Left ventricle myocardium inferior (tissue), 1 donor: ENCODE measurements around the gene RBPJ. TPM values are rescaled to one million over a fixed set of nuclear protein-coding genes. Genes with fewer than 3 reads are reported as not detected.

ENCODE experiments used
- DNase-seq: peaks from one replicate; pipeline ENCODE4 v3.0.0-alpha.2; 2020
- H3K27ac ChIP-seq: fragments of 200-600 bp; replicated peaks from 2 replicates; pipeline ENCODE4 v1.8.0; 2021
- H3K27me3 ChIP-seq: fragments of 200-600 bp; 2 replicates; pipeline ENCODE4 v1.8.0; 2021; ENCODE audit warnings: low read depth
- H3K36me3 ChIP-seq: fragments of 200-600 bp; 2 replicates; pipeline ENCODE4 v1.8.0; 2021
- H3K4me1 ChIP-seq: fragments of 200-600 bp; 2 replicates; pipeline ENCODE4 v1.8.0; 2021
- H3K4me3 ChIP-seq: fragments of 200-600 bp; 2 replicates; pipeline ENCODE4 v1.8.0; 2021; ENCODE audit warnings: mild to moderate bottlenecking, moderate library complexity
- H3K9me3 ChIP-seq: fragments of 200-600 bp; replicated peaks from 2 replicates; pipeline ENCODE4 v1.8.0; 2021
- intact Hi-C: fragments of 100-400 bp; cut with micrococcal nuclease; formaldehyde crosslinking; loops from one replicate; pipeline ENCODE4 v1.11.0; 2022
- total RNA-seq: library from RNA; stranded (reverse); fragmentation: NEBNext Ultra II Directional; extraction: Animal tissue kit (Norgen Biotek cat#: 25700); gene quantifications from one replicate; pipeline ENCODE4 v1.2.1, GENCODE V29; 2021
- TF ChIP-seq, protein P1 (sequence below): fragments of 200-600 bp; IDR thresholded peaks from 2 replicates; pipeline ENCODE4 v1.8.0; 2021; ENCODE audit warnings: antibody characterized with exemption, mild to moderate bottlenecking, borderline replicate concordance
- donor health status: DM: no; HTN: yes; CAD: no; lungs with severe emphysema.

RBPJ gene
- total RNA-seq, 1 donor from 2014 or later: 36.5 TPM

DNA sequence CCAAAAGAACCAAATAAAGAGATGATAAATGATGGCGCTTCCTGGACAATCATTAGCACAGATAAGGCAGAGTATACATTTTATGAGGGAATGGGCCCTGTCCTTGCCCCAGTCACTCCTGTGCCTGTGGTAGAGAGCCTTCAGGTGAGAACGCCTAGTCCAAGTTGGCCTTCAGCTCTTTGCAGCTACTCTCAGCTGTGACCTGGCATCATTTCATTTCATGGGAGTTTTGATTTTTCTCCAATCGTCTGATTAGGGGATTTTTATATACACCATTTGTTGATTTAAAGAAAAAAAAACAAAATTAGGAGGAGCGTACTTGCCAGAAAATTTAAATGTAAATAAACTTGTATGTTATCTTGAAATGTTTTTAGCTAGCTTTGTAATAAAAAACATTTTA, 109.1 kb downstream of the RBPJ start:
- intact Hi-C loops: no loop called here
- Histone ChIP-seq H3K27me3 (no peaks in the 10 kb centered on the region), H3K9me3 (no peaks in the 10 kb centered on the region), H3K4me1 (peaks cover 17% of the 10 kb centered on the region), H3K27ac (no peak overlapping the region), H3K4me3 (no peak overlapping the region), H3K36me3 (peaks cover 63% of the 10 kb centered on the region)
- DNase-seq: no peak
- TF ChIP-seq, protein P1, sequence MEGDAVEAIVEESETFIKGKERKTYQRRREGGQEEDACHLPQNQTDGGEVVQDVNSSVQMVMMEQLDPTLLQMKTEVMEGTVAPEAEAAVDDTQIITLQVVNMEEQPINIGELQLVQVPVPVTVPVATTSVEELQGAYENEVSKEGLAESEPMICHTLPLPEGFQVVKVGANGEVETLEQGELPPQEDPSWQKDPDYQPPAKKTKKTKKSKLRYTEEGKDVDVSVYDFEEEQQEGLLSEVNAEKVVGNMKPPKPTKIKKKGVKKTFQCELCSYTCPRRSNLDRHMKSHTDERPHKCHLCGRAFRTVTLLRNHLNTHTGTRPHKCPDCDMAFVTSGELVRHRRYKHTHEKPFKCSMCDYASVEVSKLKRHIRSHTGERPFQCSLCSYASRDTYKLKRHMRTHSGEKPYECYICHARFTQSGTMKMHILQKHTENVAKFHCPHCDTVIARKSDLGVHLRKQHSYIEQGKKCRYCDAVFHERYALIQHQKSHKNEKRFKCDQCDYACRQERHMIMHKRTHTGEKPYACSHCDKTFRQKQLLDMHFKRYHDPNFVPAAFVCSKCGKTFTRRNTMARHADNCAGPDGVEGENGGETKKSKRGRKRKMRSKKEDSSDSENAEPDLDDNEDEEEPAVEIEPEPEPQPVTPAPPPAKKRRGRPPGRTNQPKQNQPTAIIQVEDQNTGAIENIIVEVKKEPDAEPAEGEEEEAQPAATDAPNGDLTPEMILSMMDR: no peak

DNA sequence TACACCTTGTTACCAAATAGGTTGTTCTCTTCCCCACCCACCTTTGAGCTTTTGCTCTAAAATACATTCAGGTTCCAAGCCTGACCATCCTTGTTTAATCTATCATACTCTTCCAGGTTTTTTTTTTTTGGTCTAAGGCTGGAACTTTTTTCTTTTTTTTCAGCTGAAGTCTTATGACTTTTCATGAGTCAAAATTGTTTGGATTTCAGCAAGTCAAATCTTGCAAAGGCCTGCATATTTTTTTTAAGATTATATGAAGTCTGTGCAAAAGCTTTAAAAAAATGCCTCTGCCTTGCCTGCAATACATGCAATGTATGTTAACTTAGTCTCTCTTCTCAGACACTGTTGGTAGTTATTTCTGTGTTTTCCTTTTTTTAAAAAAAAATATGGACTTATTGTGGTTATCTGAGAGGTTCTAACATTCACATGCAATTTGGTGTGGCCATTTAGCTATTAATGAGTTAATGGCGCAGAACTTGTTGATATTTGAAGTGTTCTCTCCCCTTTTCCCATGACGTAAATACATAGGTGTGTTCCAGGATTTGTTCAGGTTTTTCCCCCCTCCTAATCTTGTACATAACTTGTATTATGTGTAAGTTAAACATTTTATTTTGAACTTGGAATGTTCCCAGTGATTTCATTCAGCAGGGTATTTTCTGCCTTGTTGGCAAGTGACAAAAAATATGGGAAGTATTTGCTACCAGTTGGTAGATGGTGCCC, 110.8 kb downstream of the RBPJ start:
- Histone ChIP-seq H3K9me3 (no peaks in the 10 kb centered on the region), H3K36me3 (peaks cover 53% of the 10 kb centered on the region), H3K27ac (no peak overlapping the region), H3K27me3 (no peaks in the 10 kb centered on the region), H3K4me3 (no peak overlapping the region), H3K4me1 (peaks cover 17% of the 10 kb centered on the region)
- TF ChIP-seq, protein P1: no peak
- intact Hi-C loops: no loop called here
- DNase-seq: no peak

DNA sequence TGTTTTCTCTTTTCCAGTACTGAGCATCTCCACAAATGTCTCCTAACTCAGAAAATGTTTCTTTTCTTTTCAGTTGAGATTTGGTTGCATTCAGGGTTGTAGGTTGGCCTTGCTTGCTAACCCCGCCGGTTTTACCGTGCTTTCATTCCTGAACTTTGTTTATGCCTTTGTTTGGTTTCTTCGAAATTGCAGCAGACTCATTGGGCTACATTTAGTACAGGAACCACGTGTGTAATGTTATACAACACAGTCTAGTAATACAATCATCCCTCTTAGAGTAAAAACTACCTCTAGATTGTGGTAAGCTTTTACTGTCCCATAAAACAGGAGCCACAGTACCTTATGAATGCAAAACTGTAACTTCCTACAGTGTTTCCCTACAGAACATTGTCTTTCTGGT, 111.6 kb downstream of the RBPJ start:
- no peak for DNase-seq
- intact Hi-C loops: no loop called here
- TF ChIP-seq, protein P1: no peak
- Histone ChIP-seq H3K4me3 (no peak overlapping the region), H3K36me3 (peaks cover 52% of the 10 kb centered on the region), H3K4me1 (peaks cover 17% of the 10 kb centered on the region), H3K9me3 (no peaks in the 10 kb centered on the region), H3K27ac (no peak overlapping the region), H3K27me3 (no peaks in the 10 kb centered on the region)

DNA sequence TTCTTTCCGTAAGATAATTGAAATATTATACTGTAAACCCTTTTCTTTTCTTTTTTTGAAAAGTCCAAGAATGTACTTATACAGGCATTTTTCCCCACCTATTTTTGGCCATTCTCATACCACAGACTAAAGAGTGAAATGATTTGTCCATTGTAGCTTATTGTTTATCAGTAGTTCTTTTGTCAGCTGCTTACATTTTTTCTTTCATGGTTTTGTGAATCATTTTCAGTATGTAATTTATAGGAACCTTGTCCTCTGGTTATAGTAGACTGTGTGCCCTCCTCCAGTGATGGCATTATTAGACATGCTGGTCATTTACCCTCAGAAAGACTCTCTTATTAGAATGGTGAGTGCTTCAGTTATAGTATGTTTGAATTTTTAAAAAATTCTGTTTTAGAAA, 112.7 kb downstream of the RBPJ start:
- DNase-seq: no peak
- TF ChIP-seq, protein P1: no peak
- Histone ChIP-seq H3K27me3 (no peaks in the 10 kb centered on the region), H3K4me1 (peaks cover 17% of the 10 kb centered on the region), H3K9me3 (no peaks in the 10 kb centered on the region), H3K36me3 (peaks cover 58% of the 10 kb centered on the region), H3K4me3 (no peak overlapping the region), H3K27ac (no peak overlapping the region)
- intact Hi-C loops: no loop called here

GRCh38 chr4:26434030-26434639, 113.3 kb downstream of the RBPJ start:
- Histone ChIP-seq H3K36me3 (peaks cover 53% of the 10 kb centered on the region), H3K9me3 (no peaks in the 10 kb centered on the region), H3K27me3 (no peaks in the 10 kb centered on the region), H3K4me1 (peaks cover 17% of the 10 kb centered on the region), H3K27ac (no peak overlapping the region), H3K4me3 (no peak overlapping the region)
- intact Hi-C loops: no loop called here
- no peak for DNase-seq
- TF ChIP-seq, protein P1: no peak
